ENCODE results near the gene OPHN1. TPM values are rescaled to one million over a fixed set of nuclear protein-coding genes. Genes with fewer than 3 reads are reported as not detected.
"Not testable (repeated sequence)": the region's sequence is repeated elsewhere in the genome, so short reads cannot be mapped to it uniquely, and the experiment has no call there.

OPHN1 gene
- total RNA-seq, 1 donor from 2014 or later, result 7.8 TPM

- Mint-ChIP-seq H3K27me3 (ENCODE audit: unreplicated experiment) (no peaks in the 10 kb centered on the region), H3K4me1 (ENCODE audit: low read depth, unreplicated experiment) (no peaks in the 10 kb centered on the region)
These were observed 345.8 kb downstream of the OPHN1 start for GRCh38 chrX:68087526-68087925.

GRCh38 chrX:68086709-68087108 is 346.6 kb downstream of the OPHN1 start:
- Mint-ChIP-seq H3K4me3 (ENCODE audit: unreplicated experiment) (no peak overlapping the region), H3K9me3 (ENCODE audit: unreplicated experiment) (no peaks in the 10 kb centered on the region), H3K36me3 (ENCODE audit: unreplicated experiment) (no peaks in the 10 kb centered on the region), H3K4me1 (ENCODE audit: low read depth, unreplicated experiment) (no peaks in the 10 kb centered on the region), H3K27me3 (ENCODE audit: unreplicated experiment) (no peaks in the 10 kb centered on the region), H3K27ac (ENCODE audit: unreplicated experiment) (no peak overlapping the region)
- no peak for DNase-seq
- no peak for TF ChIP-seq CTCF (IDR thresholded peaks at IDR 0.05; ENCODE audit: partially characterized antibody, unreplicated experiment)

More at GRCh38 chrX:68087526-68087925, 345.8 kb downstream of the OPHN1 start:
- no peak for TF ChIP-seq CTCF (IDR thresholded peaks at IDR 0.05; ENCODE audit: partially characterized antibody, unreplicated experiment)
- Mint-ChIP-seq H3K27ac (ENCODE audit: unreplicated experiment) (no peak overlapping the region), H3K36me3 (ENCODE audit: unreplicated experiment) (no peaks in the 10 kb centered on the region), H3K9me3 (ENCODE audit: unreplicated experiment) (no peaks in the 10 kb centered on the region), H3K4me3 (ENCODE audit: unreplicated experiment) (no peak overlapping the region)
- DNase-seq, result no peak

GRCh38 chrX:68084765-68085164 is 348.5 kb downstream of the OPHN1 start:
- TF ChIP-seq CTCF (IDR thresholded peaks at IDR 0.05; ENCODE audit: partially characterized antibody, unreplicated experiment), result no peak
- Mint-ChIP-seq H3K4me3 (ENCODE audit: unreplicated experiment) (no peak overlapping the region), H3K27ac (ENCODE audit: unreplicated experiment) (no peak overlapping the region), H3K9me3 (ENCODE audit: unreplicated experiment) (no peaks in the 10 kb centered on the region), H3K36me3 (ENCODE audit: unreplicated experiment) (no peaks in the 10 kb centered on the region), H3K4me1 (ENCODE audit: low read depth, unreplicated experiment) (no peaks in the 10 kb centered on the region), H3K27me3 (ENCODE audit: unreplicated experiment) (no peaks in the 10 kb centered on the region)
- DNase-seq, result no peak

GRCh38 chrX:68083510-68083909 is 349.8 kb downstream of the OPHN1 start:
- no peak for TF ChIP-seq CTCF (IDR thresholded peaks at IDR 0.05; ENCODE audit: partially characterized antibody, unreplicated experiment)
- Mint-ChIP-seq H3K4me3 (ENCODE audit: unreplicated experiment) (no peak overlapping the region), H3K9me3 (ENCODE audit: unreplicated experiment) (peaks cover 3% of the 10 kb centered on the region)

GRCh38 chrX:68079961-68080360 is 353.3 kb downstream of the OPHN1 start:
- Mint-ChIP-seq H3K36me3 (ENCODE audit: unreplicated experiment) (no peaks in the 10 kb centered on the region), H3K27ac (ENCODE audit: unreplicated experiment) (no peak overlapping the region), H3K9me3 (ENCODE audit: unreplicated experiment) (peaks cover 3% of the 10 kb centered on the region), H3K27me3 (ENCODE audit: unreplicated experiment) (no peaks in the 10 kb centered on the region), H3K4me1 (ENCODE audit: low read depth, unreplicated experiment) (no peaks in the 10 kb centered on the region), H3K4me3 (ENCODE audit: unreplicated experiment) (no peak overlapping the region)
- TF ChIP-seq CTCF (IDR thresholded peaks at IDR 0.05; ENCODE audit: partially characterized antibody, unreplicated experiment), result no peak
- no peak for DNase-seq

More at GRCh38 chrX:68083510-68083909, 349.8 kb downstream of the OPHN1 start:
- Mint-ChIP-seq H3K36me3 (ENCODE audit: unreplicated experiment) (no peaks in the 10 kb centered on the region), H3K4me1 (ENCODE audit: low read depth, unreplicated experiment) (no peaks in the 10 kb centered on the region), H3K27ac (ENCODE audit: unreplicated experiment) (no peak overlapping the region), H3K27me3 (ENCODE audit: unreplicated experiment) (no peaks in the 10 kb centered on the region)
- no peak for DNase-seq

- H3K4me3 Mint-ChIP-seq (ENCODE audit: unreplicated experiment); H3K9me3 Mint-ChIP-seq (ENCODE audit: unreplicated experiment); H3K36me3 Mint-ChIP-seq (ENCODE audit: unreplicated experiment); H3K27me3 Mint-ChIP-seq (ENCODE audit: unreplicated experiment); H3K4me1 Mint-ChIP-seq (ENCODE audit: low read depth, unreplicated experiment); H3K27ac Mint-ChIP-seq (ENCODE audit: unreplicated experiment); DNase-seq: not testable (repeated sequence)
These were observed 354.5 kb downstream of the OPHN1 start for GRCh38 chrX:68078801-68079200.
